ENCODE measurements around the gene KCNIP4. TPM values are rescaled to one million over a fixed set of nuclear protein-coding genes. Genes with fewer than 3 reads are reported as not detected.
A peak's percentile ranks its signal among the peaks of the same experiment; 100 is the strongest.

KCNIP4 gene
- total and polyA plus RNA-seq, 2 of the 8 experiments (the other 6 are each of a cell fraction or from before 2014, with no cell fraction given) = 0.06 TPM; not detected in 1

DNA sequence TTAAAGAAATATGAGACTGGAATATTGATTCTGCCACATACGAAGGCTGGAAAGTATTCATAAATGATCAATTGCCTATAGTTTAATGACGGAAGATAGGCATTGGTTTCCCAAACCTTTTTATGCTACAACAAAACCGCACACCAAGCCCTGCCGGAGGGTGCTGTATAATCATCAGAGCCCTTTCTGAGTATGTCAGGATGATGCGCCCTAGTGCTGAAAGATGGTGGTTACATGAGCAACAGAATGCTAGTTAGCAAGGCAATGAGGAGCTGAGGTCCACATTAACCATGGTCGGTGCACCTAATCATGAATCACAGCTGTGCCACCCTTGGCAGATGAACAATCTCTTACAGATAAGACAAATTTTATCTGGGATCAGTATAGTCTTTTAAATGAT is 757.3 kb downstream of the KCNIP4 start:
- Histone ChIP-seq H2AFZ (ENCODE audit: low read length) (no peak overlapping the region), H3K18ac (ENCODE audit: extremely low read depth, low read length) (no peak overlapping the region), H2BK5ac (ENCODE audit: low read depth, low read length) (no peak overlapping the region), H3K14ac (ENCODE audit: insufficient read length) (no peak overlapping the region), H3K4ac (replicated peaks; ENCODE audit: insufficient read length, low read depth, low read length) (no peak overlapping the region), H3K4me3 (ENCODE audit: extremely low read depth in 1 of 4, insufficient read depth in 2 of 4, low read depth in 3 of 4, low read length in 4 of 4) (no peak overlapping the region), H4K91ac (replicated peaks; ENCODE audit: insufficient read length, low read length) (no peak overlapping the region), H3K23me2 (ENCODE audit: low read depth, low read length) (no peaks in the 10 kb centered on the region), H2BK120ac (replicated peaks; ENCODE audit: low read depth, low read length) (no peak overlapping the region), H3K27me3 (replicated peaks in 1 of 4; ENCODE audit: control insufficient read depth in 3 of 4, extremely low read depth in 1 of 4, insufficient read depth in 3 of 4, low read length in 3 of 4) (no peaks in the 10 kb centered on the region), H2BK15ac (ENCODE audit: low read length) (no peak overlapping the region), H2AK5ac (ENCODE audit: low read depth, low read length) (no peak overlapping the region), H2BK12ac (ENCODE audit: low read depth, low read length) (no peak overlapping the region), H4K20me1 (replicated peaks in 1 of 2; ENCODE audit: control insufficient read depth in 1 of 2, insufficient read depth in 2 of 2, low read length in 2 of 2) (no peaks in the 10 kb centered on the region), H3K79me1 (ENCODE audit: low read depth, low read length) (no peaks in the 10 kb centered on the region), H3K4me2 (ENCODE audit: insufficient read depth in 1 of 2, low read depth in 2 of 2, low read length in 2 of 2) (no peak overlapping the region), H3K56ac (replicated peaks; ENCODE audit: insufficient read length, low read depth, low read length) (no peak overlapping the region), H3K9me3 (ENCODE audit: insufficient read depth in 2 of 2, low read depth in 1 of 2, low read length in 1 of 2) (no peaks in the 10 kb centered on the region), H3K23ac (ENCODE audit: insufficient read length) (no peak overlapping the region), H4K8ac (ENCODE audit: extremely low read depth, insufficient read depth, low read length) (no peak overlapping the region), H4K5ac (ENCODE audit: insufficient read length, low read depth, low read length) (no peak overlapping the region), H3K9ac (replicated peaks in 1 of 4; ENCODE audit: extremely low read depth in 1 of 4, low read depth in 3 of 4, low read length in 3 of 4) (no peak overlapping the region), H3K4me1 (replicated peaks in 1 of 4; ENCODE audit: control insufficient read depth in 3 of 4, insufficient read depth in 4 of 4, low read length in 3 of 4) (no peaks in the 10 kb centered on the region), H2BK20ac (ENCODE audit: low read length) (no peak overlapping the region), H3K27ac (ENCODE audit: low read depth, low read length) (no peak overlapping the region), H3K36me3 (ENCODE audit: control insufficient read depth in 2 of 4, insufficient read depth in 4 of 4, low read length in 3 of 4) (no peaks in the 10 kb centered on the region), H3K79me2 (ENCODE audit: control insufficient read depth in 1 of 2, insufficient read depth in 2 of 2, low read length in 2 of 2) (no peaks in the 10 kb centered on the region)
- CTCF ChIA-PET (ENCODE audit: partially characterized antibody) = interaction anchor here (0.5 to 1.2 kb wide), 7 partner anchors 11 to 562 kb away, joined by 3 to 5 read pairs (median 3); no protein-coding TSS in a partner anchor
- no peak for FAIRE-seq
- WGBS, 2 experiments (ENCODE audit: extremely low coverage in 1 of 2, insufficient coverage in 1 of 2, insufficient read length in 1 of 2, insufficient replicate concordance in 2 of 2, low coverage in 1 of 2, low lambda C conversion rate in 2 of 2, missing lambda C conversion rate in 1 of 2) = 84% methylated on average over 6 of the region's 6 CpGs; no CpG with 5 or more reads in 1 of the 2 experiments
- no peak for DNase-seq (ENCODE audit: low read depth in 1 of 2, low spot score in 2 of 2)
- TF ChIP-seq, protein P1, sequence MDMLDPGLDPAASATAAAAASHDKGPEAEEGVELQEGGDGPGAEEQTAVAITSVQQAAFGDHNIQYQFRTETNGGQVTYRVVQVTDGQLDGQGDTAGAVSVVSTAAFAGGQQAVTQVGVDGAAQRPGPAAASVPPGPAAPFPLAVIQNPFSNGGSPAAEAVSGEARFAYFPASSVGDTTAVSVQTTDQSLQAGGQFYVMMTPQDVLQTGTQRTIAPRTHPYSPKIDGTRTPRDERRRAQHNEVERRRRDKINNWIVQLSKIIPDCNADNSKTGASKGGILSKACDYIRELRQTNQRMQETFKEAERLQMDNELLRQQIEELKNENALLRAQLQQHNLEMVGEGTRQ (IDR thresholded peaks at IDR 0.05; ENCODE audit: low read length) = no peak
- TF ChIP-seq, protein P2, sequence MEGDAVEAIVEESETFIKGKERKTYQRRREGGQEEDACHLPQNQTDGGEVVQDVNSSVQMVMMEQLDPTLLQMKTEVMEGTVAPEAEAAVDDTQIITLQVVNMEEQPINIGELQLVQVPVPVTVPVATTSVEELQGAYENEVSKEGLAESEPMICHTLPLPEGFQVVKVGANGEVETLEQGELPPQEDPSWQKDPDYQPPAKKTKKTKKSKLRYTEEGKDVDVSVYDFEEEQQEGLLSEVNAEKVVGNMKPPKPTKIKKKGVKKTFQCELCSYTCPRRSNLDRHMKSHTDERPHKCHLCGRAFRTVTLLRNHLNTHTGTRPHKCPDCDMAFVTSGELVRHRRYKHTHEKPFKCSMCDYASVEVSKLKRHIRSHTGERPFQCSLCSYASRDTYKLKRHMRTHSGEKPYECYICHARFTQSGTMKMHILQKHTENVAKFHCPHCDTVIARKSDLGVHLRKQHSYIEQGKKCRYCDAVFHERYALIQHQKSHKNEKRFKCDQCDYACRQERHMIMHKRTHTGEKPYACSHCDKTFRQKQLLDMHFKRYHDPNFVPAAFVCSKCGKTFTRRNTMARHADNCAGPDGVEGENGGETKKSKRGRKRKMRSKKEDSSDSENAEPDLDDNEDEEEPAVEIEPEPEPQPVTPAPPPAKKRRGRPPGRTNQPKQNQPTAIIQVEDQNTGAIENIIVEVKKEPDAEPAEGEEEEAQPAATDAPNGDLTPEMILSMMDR (IDR thresholded peaks at IDR 0.05; ENCODE audit: control extremely low read depth in 1 of 3, insufficient read depth in 1 of 3, low read depth in 1 of 3, low read length in 3 of 3) = peak in 1 of 3 experiments; percentile 17; a peak in 1 of 4 replicates
- TF ChIP-seq NRF1 (IDR thresholded peaks at IDR 0.05; ENCODE audit: low read depth, low read length) = no peak
- peak; percentile 20 to 35 for TF ChIP-seq RAD21 (IDR thresholded peaks at IDR 0.05 in 1 of 2, conservative IDR thresholded peaks at IDR 0.05 in 1 of 2; ENCODE audit: low read depth in 2 of 2, low read length in 2 of 2)
- POLR2A ChIA-PET (ENCODE audit: partially characterized antibody) = no interaction called here

Measured in H1 (cell line).